Astrocyte of the spinal cord (primary cell): ENCODE data around the gene ADGRF5.

Source experiments
- DNase-seq: peaks from one replicate; pipeline ENCODE4 v3.0.0; 2011; ENCODE audit warnings: low read depth, low spot score
- H3K4me3 ChIP-seq: 2 replicates; pipeline ENCODE4 v1.5.1; 2011; ENCODE audit warnings: low read depth, mild to moderate bottlenecking, low read length, moderate library complexity
- in situ Hi-C: cut with HindIII; loops from 2 replicates; pipeline ENCODE4 v1.10.0; 2017; ENCODE audit warnings: low sequenced_read_pairs
- TF ChIP-seq, protein P1 (sequence below): IDR thresholded peaks from 2 replicates; pipeline ENCODE4 v1.5.1; 2012; ENCODE audit warnings: low read depth, mild to moderate bottlenecking, low read length, inconsistent platforms

ADGRF5 gene

DNA sequence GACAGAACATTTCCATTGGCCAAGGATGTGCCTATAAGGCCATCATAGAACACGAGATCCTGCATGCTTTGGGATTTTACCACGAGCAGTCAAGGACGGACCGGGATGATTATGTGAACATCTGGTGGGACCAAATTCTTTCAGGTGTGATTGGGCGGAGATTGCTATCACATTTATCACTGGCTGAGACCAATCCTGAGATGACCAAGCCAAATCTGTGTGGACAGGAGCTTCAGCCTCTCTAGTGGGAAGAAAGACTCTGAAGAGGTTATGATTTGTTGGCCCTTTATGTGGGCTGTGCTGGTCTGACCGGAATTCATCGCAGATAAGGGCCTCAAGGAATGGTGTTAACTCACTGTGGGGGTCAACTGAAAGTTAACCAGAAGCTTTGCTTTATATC, 102.2 kb downstream of the ADGRF5 start:
- TF ChIP-seq, protein P1, sequence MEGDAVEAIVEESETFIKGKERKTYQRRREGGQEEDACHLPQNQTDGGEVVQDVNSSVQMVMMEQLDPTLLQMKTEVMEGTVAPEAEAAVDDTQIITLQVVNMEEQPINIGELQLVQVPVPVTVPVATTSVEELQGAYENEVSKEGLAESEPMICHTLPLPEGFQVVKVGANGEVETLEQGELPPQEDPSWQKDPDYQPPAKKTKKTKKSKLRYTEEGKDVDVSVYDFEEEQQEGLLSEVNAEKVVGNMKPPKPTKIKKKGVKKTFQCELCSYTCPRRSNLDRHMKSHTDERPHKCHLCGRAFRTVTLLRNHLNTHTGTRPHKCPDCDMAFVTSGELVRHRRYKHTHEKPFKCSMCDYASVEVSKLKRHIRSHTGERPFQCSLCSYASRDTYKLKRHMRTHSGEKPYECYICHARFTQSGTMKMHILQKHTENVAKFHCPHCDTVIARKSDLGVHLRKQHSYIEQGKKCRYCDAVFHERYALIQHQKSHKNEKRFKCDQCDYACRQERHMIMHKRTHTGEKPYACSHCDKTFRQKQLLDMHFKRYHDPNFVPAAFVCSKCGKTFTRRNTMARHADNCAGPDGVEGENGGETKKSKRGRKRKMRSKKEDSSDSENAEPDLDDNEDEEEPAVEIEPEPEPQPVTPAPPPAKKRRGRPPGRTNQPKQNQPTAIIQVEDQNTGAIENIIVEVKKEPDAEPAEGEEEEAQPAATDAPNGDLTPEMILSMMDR, result no peak
- no peak for DNase-seq
- in situ Hi-C loops, result no loop called here
- H3K4me3 ChIP-seq, result no peak overlapping the region

DNA sequence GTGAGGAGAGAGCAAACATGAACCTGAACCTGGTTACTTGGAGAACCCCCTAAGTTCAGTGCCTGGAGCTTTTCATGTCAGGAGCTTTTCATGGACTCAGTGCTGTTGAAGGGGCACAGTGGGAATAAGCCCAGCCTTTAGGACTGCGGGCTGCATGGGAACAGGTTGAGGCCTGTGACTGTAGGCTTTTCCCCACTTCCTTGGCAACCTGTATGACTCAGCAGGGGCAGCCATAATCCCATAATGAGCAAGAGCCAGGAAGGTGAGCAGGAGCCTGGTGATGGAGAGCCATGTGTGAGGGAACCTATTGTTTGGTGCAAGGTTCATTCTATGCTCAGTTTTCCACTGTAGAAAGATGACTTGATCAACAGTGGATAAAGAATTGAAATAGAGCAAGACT, 105.1 kb downstream of the ADGRF5 start:
- TF ChIP-seq, protein P1, result no peak
- no peak overlapping the region for H3K4me3 ChIP-seq
- no peak for DNase-seq
- in situ Hi-C loops, result no loop called here

DNA sequence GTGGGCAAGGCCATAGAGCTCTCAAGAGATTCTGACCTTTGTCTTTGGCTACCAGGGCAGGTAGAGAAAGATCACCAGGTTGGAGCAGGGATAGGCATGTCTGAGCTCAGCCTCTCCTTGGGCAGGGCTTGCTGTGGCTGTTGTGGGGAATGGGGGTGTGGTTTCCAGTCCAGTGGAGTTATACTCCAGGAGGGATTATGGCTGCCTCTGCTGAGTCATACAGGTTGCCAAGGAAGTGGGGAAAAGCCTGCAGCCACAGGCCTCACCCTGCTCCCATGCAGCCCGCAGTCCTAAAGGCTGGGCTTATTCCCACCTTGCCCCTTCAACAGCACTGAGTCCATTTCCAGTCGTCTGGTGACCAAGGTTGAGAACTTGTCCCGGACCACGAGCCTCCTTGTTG, 106.6 kb downstream of the ADGRF5 start:
- DNase-seq, result no peak
- in situ Hi-C loops, result no loop called here
- H3K4me3 ChIP-seq, result no peak overlapping the region
- TF ChIP-seq, protein P1, result no peak

DNA sequence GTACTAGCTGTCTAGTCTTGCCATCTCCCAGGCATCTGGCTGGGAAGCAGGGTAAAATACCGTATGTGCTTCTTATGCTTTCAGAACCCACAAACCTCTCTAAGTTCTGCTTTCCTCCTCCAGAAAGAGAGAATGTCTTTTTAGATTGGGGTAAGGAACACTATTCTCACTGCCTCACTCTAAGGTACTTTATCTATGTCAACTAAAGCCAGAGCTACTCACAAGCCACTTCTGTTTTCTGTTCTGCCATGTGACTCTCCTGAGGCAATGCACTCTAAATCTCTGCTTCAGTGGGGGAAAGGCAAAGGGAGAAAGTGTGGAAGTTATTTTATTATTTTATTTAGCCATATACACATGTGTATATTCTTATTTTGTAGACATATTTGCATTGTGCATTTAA, 112.9 kb downstream of the ADGRF5 start:
- in situ Hi-C loops, result no loop called here
- no peak for DNase-seq
- no peak overlapping the region for H3K4me3 ChIP-seq
- TF ChIP-seq, protein P1, result no peak
